HG03139 (cell line): ENCODE measurements around the gene C1GALT1C1L.
"Not testable (repeated sequence)": the region's sequence is repeated elsewhere in the genome, so short reads cannot be mapped to it uniquely, and the experiment has no call there.

Source experiments
- ATAC-seq: cut with Tn5 transposase; IDR thresholded peaks from one replicate; pipeline ENCODE4 v1.9.1; 2021; ENCODE audit not compliant: unreplicated experiment

C1GALT1C1L gene

GRCh38 chr2:43657241-43657640 lies 19.0 kb downstream of the C1GALT1C1L start:
- ATAC-seq, result no peak

GRCh38 chr2:43653506-43653905 lies 22.7 kb downstream of the C1GALT1C1L start:
- ATAC-seq, result no peak

GRCh38 chr2:43648994-43649701 lies 27.1 kb downstream of the C1GALT1C1L start:
- no peak for ATAC-seq

GRCh38 chr2:43643680-43644079 lies 32.5 kb downstream of the C1GALT1C1L start:
- ATAC-seq, result no peak

GRCh38 chr2:43642363-43642762 lies 33.9 kb downstream of the C1GALT1C1L start:
- ATAC-seq, result no peak

- peak; percentile 100 for ATAC-seq
Measured at GRCh38 chr2:43637030-43637803, 39.0 kb downstream of the C1GALT1C1L start, which contains the start of gene PLEKHH2. PLEKHH2 (plus strand) TSS chr2:43637260; CDS start chr2:43644674, 7,414 bp downstream.

GRCh38 chr2:43636621-43637020 lies 39.6 kb downstream of the C1GALT1C1L start:
- no peak for ATAC-seq

GRCh38 chr2:43636153-43636552 lies 40.1 kb downstream of the C1GALT1C1L start:
- not testable (repeated sequence) for ATAC-seq

- no peak for ATAC-seq
Measured at GRCh38 chr2:43634604-43635306, 41.5 kb downstream of the C1GALT1C1L start.

- ATAC-seq, result no peak
Measured at GRCh38 chr2:43631618-43632317, 44.5 kb downstream of the C1GALT1C1L start.
